ENCODE data around the gene CIZ1.

Gene CIZ1

DNA sequence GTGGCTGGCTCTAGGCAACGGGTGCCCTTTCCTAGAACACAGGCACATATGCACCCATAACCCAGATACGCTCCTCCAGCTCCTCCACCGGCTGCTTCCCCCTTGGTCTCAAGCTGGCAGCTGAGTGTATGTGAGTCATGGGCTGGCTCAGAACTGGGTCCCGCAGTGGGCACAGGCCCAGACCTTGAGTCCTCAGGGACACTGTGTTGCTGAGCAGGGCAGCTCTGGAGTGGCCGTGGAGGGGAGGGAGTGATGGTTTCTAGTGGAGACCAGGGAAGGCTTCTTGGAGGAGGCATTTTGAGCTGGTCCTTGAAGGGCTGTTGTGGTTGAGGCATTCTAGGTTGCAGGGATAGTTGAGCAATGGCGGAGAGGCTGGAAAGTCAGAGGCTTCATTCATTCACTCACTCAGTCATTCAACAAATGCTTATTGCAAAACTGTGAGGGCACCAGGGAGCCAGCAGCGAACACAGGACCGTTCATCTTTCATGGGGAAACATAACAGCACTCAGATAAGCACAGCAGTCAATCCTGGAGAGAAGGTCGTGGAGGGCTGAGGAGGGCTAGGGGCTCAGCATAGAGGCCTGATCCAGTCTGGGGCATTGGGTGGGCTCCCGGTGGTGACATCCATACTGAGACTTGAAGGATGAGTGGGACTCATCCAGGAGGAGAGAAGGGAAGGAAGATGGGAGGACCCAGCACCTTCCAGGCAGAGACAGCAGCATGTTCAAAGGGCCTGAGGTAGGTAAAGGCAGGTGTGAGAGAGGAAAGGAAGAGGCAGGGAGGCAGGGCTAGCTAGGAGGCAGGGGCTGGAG is 29.0 kb downstream of the CIZ1 start:
- DNase-seq = no peak

DNA sequence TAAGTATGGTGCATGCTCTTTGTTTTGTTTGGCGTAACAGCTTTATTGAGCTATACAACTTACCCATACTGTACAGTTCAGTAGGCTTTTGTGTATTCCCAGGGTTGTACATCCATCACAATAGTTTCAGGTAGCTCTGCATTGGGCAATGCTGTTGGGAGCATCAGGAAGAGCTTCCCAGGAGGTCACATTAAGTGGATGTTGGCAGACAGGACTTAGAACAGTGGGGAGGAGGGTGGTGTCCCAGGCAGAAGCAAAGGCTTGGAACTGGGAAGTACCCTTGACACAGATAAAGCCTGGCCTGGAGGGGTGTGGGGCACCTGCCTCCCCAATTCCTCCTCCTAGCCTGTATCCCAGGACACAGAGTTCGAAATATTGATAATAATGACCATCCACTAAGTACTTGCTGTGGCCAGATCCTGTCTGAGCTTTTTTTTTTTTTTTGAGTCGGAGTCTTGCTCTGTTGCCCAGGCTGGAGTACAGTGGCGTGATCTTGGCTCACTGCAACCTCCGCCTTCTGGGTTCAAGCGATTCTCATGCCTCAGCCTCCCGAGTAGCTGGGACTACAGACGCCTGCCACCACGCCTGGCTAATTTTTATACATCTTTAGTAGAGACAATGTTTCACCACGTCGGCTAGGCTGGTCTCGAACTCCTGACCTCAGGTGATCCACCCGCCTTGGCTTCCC is 30.0 kb downstream of the CIZ1 start:
- DNase-seq = peak; percentile 26

DNA sequence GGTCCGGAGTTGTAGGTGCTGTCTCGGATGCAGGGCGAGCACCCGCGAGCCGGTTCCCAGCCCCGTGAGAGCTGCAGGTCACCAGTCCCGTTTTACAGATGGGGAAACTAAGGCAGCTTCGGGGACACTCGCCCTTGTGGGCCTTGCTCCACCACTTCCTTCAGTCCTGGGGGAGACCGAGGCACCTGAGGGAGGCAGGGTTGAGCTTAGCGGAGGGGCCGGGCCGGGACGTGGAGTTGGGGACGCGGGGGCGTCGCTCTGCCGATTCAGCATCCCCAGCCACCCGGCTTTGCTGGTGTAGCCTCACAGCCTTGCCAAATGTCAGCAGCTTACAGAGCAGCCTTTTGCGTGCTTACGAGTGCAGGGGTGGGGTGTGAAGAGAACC is 30.8 kb downstream of the CIZ1 start:
- peak; percentile 62 for DNase-seq

DNA sequence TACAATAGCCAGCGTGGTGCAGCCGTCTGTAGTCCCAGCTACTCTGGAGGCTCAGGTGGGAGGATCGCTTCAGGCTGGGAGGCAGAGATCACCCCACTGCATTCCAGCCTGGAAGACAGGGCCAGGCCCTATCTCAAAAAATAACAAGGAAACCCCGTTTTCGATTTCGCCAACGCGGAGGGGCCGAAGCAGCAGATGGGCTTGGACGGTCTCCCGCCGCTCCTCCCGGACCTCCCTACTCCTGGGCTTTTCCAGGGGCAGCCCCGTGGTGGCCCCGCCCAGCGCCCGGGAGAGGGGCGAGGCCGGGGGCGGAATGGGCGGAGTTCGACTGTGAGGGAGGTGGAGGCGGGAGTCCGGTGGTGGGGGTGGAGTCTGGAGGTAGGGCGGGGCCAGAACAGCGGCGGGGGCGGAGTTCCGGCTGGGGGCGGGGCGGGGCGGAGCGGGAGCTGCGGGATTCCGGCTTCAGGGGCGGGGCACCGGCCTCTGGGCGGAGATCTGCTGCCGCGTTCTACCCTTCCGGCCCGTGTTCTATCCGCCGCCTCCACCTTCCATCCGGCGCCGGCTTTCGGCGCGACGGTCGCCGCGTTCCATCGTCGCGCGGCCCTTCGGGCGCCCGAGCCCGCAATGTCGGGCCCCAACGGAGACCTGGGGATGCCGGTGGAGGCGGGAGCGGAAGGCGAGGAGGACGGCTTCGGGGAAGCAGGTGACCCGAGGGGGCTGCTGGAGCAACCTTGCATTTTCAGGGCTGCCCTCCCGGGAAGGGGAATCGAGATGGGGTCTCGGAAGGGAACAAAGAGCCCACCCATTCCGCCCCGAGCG is 31.4 kb downstream of the CIZ1 start, which contains the start of gene BBLN:
Gene BBLN (plus strand): TSS at position 482 of the 819 bp plus-strand sequence. CDS start 143 bp downstream, at position 625.
- peak; percentile 96 for DNase-seq

DNA sequence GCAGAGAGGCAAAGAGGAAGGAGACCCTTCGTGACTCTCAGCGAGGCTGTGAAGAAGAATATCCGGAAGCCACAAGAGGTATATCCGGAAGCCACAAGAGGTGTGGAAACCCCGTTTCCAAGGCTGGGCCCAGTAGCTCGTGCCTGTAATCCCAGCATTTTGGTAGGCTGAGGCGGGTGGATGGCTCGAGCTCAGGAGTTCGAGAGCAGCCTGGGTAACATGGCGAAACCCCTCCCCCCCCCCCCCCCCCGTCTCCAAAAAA is 31.9 kb downstream of the CIZ1 start:
- no peak for DNase-seq

DNA sequence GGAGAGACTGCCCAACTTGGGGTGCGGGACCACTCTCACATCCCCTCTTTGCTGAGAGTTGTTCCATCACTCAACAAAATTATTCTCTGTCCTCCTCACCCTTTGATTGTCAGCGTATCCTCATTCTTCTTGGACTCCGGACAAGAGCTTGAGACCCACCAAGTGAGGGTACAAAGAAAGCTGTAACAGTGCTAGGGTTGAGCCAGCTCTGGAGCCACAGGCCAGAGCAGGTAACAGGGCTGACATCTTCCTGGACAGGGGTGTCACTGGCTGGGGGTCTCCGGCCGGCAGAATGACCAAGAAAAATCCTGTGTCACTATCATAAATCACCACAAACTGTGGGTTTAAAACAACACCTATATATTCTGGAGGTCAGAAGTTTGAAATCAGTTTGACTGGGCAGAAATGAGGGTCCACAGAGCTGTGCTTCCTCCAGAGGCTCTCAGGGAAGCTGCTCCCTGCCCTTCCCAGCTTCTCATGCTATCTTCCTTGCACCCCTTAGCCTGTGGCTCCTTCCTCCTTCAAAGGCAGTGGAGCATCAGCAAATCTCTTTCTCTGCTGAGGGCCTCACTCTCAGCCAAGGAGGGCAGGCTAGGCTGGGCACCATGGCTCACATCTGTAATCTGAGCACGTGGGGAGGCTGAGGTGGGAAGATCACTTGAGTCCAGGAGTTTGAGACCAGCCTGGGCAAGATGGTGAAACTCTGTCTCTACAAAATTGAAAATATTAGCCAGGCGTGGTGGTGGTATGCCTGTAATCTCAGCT is 35.5 kb downstream of the CIZ1 start:
- no peak for DNase-seq

DNA sequence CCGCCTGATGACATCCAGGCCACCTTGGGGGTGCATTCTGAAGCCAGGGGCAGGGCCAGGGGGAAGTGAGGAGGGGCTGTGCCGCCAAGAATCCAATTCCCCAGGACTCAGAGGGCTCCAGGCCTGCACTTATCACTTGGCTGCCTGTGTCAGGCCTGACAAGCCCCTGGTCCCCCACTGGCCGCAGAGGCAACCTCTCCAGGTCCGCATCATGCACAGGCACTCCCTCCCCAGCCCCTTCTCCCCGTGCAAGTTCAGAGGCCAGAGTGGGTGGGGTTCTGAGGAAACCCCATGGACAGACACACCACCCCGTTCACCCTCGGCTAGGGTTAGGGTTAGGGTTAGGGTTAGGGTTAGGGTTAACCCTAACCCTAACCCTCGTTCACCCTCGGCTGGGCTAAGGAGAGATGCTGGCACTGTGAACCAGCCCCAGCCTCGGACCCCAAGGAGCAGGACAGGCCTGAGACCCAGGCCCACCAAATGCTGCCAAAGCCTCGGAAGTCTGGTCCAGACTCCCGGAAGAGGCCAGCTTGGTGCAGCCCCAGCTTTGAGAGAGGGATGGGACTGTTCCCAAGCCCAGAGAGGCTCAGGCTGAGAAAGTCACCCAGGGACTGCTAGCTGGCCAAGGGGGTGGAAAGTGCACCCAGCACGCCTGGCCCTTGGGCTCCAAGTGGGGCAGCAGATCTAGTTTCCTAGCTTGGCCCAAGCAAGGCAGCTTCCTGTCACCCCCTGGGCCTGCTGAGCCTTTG is 37.3 kb downstream of the CIZ1 start:
- DNase-seq = no peak

DNA sequence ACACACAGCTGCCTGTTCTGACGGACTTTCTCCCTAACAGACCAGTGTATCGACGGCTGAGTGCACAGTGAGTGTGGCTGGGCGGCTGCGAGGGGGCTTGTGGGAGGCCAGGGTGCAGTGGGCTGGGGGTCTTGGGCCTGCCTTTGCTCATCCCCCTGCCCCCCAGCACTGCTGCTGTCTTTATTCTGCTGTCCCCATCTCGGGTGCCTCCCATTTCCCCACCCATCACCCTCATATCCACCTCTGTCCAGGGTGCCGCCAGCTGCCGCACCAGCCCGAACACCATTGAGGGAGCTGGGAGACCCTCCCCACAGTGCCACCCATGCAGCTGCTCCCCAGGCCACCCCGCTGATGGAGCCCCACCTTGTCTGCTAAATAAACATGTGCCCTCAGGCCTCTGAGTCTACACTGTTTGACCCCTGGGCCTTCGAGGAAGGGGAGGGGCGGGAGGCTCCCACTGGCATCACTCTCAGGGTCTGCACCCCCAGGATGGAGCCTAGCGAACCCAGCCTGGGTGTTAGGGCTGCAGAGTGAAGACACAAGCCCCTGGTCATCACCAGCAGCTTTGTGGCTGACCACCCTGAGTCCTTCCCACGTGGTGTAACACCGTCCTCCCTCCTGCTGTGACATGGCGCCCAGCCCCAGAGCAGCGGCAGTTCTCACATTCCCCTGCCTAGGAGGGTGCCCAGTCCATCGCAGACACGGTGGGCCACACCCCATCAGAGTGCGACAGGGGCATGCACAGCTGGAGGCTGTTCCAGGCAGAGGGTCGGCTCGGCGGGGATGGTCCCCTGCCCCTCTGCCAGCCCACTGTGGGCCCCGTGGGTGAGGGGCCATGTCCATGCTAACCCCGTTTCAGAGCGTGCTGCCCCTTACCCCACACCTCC is 38.1 kb downstream of the CIZ1 start:
- DNase-seq = no peak

DNA sequence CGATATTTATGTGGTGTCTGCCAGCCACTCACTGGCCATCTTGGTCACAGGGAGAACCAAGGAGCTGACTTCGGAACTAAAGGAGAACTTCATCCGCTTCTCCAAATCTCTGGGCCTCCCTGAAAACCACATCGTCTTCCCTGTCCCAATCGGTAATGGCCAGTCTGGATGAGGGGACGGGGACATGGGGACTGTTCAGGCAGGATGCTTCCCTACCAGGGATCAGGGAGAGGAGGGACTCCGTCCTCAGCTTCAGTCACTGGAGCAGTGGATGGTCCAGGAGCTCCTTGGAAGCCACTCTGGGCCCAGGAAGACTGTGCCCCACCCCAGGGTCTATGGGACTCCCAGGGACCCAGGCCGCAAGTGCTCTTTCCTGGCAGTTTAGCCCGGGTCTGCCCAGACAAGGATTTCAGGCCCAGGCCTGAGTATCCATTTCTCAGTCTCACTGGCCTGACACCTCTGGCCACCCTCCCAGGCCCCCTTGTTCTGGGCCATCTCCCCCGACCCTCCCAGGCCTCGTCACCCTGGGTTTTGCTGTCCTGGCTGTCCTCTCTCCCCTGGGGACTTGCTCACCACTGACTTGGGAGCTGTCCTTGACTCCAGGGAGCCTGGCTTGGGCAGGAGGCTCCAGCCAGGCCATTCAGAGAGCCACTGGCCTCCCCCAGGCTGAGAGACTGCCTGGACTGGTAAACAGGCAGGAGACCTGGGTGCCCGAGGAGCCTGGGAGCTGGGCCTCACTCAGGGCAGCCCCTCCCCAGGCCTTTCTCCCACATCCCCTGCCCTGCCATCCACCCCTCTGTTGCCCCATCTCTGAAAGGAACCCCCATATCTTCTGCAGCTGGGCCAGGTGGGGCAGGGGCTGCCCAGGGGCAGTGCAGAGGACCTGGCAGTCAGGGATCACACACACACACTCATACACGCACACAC is 39.0 kb downstream of the CIZ1 start:
- no peak for DNase-seq

DNA sequence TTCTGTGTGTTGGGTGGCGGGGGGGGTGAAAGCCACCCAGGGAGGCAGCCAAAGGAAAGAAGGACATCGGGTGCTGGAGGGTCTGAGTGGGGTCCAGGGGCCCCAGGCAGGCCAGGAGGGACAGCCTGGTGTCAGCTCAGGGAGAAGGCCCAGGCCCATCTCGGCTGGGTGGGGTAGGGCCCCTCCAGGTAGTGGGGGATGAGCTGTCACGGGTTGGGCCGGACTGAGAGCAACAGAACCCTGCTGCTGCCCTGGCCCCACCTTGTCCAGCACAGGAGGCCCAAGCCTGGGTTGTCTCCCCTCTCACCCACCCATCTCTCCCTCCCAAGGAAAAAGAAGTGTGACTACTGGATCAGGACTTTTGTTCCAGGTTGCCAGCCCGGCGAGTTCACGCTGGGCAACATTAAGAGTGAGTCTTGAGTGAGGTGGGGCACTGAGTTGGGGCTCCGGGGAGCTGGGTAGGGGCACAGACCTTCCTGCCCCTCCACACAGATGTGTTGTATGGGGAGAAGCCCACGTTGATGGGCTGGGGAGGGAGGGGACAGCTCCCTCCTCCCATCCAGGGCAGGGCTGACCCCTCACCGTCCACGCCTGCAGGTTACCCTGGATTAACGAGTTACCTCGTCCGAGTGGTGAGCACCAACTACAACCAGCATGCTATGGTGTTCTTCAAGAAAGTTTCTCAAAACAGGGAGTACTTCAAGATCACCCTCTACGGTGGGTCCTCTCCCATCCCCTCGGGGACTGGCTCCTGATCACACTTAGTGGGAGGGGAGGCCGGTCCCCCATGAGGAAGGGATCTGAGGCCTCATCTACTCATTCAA is 39.9 kb downstream of the CIZ1 start:
- no peak for DNase-seq

DNA sequence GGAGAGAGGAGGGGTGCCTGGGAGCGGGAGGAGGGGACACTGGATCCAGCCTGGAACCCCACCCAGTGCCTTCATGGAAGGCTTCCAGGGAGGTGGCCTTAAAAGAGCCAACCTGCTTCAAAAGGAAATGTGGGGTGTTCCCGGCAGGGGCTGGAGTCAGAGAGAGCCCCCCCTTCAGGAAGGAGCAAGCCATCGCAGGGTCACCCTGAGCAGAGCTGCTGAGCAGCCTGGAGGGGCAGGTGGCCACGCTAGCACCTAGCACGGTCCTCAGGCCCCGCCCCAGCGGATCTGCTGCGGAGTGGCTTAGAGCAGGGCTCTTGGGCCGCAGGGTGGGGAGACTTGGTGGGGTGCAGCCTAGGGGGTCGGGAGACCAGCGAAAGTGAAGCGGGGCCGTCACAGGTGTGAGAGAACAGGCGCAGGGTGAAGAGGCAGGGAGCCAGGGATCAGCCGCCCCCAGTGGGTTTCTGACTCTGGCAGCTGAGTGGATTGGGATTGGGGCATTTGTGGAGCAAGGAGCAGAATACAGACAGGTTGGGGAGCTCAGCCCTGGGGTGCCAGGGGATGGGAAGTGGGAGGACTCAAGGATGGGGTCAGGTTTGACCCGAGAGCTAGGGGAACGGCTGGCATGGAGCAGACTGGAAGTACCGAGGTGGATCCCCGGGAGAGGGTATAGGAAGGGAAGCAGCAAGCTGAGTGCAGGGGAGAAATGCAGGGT is 40.6 kb downstream of the CIZ1 start:
- peak; percentile 77 for DNase-seq

DNA sequence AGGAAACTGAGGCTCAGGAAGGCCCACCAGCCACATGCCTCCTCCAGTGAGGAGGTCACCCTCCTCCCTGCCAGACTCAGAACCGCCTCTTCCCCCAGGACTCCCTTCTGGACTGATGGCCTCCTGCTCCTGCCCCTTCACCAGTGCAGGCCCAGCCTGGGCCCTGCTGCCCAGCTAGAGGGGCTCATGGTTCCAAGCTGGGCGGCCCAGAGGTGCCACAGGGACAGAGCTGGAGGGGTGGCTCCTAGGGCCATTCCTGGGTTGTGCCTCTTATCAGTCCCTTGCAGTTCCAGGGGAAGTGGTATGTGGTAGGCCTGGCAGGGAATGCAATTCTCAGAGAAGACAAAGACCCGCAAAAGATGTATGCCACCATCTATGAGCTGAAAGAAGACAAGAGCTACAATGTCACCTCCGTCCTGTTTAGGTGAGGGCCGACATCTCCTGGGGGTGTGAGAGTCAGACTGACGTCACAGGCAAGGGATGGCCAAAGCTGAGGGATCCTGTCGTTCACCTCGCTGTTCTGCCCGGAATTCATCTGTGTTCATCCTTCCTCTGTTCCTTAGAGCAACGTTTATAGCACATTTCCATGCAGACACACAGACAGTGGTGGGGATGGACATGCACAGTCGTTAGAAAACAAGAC is 41.3 kb downstream of the CIZ1 start:
- DNase-seq = no peak

DNA sequence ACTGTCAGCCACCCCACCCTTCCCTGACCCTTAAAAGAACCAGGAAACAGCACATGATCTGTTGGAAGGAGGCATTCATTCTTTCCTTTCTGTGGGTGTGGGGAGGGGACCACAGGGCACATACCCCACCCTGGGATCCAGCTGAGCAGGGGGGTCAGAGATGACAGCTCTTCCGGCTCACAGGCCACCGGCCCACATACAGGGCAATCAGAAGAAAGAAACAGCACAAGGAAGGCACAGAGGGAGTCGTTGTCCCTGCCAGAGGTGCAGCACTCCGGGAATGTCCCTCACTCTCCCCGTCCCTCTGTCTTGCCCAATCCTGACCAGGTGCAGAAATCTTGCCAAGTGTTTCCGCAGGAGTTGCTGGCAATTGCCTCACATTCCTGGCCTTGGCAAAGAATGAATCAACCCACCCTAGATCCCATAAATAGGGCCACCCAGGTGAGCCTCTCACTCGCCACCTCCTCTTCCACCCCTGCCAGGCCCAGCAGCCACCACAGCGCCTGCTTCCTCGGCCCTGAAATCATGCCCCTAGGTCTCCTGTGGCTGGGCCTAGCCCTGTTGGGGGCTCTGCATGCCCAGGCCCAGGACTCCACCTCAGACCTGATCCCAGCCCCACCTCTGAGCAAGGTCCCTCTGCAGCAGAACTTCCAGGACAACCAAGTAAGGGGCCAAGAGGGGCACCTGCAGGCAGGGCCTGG is 42.2 kb downstream of the CIZ1 start, which contains the start of gene LCN2:
Gene LCN2 (plus strand): TSS at position 453 of the 701 bp plus-strand sequence. CDS start 73 bp downstream, at position 526.
- DNase-seq = no peak

DNA sequence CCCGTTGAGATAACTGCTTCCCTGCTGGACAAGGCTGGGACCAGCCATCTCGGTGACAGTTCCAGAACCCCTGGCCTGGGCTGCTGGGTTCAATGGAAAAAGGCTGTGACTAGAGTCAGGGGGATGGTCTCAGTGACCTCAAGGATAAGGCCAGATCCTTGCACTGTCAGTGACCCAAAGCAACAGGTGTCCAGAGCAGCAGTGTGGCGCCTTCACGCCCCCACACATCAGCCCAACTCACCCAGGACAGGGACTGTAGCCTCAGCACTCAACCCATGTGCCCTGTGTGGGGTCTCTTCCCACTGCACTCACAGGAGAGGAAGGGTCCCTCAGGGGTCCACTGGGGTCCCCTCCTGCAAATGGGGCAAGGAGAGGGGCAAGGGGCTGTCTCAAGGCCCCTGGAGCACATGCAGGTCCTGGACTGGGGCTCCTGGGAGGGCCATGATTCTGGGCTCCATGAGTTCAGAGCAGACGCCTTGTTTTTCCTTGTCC is 42.8 kb downstream of the CIZ1 start:
- no peak for DNase-seq

DNA sequence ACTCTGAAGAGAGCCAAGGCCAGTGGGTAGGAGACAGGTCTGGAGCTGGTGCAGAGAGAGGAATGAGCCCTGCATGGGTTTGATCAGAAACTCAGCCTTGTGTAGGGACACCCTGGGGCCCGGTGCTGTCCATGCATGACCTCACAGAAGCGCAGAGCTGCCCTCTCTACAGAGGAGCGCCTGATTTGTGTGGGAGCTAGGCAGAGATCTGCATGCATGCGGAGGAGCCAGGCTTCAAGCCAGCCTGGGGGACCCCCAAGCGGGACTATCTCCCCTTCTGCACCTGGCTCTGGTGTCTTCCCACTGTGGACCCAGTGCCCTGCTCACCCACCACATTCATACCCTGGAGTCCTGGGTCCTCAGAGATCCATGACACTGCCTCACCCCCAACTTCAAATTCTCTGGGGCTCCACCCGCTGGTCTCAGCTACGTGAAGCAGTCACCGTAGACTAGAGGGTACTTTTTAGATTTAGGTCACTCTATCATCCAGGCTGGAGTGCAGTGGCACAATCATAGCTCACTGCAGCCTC is 44.7 kb downstream of the CIZ1 start:
- DNase-seq = no peak

DNA sequence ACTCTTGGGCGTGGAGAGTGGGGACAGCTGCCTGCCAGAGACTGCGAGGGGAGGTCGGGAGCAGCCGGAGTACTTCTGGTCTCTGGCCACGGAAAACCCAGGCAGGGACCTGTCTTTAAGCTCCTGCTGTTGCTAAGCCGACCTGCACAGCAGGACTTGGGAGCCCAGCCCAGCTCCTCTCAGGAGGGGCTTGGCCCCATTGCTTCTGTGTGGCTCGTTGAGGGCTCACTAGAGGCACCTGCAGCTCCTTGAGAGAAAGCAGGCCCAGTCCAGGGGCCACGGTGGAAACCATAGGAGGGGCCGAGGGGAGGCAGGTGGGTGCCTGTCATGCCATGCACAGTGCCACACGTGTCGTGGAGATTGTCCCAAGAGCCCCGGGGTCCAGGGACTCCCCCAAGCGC is 45.4 kb downstream of the CIZ1 start:
- peak; percentile 32 for DNase-seq

DNA sequence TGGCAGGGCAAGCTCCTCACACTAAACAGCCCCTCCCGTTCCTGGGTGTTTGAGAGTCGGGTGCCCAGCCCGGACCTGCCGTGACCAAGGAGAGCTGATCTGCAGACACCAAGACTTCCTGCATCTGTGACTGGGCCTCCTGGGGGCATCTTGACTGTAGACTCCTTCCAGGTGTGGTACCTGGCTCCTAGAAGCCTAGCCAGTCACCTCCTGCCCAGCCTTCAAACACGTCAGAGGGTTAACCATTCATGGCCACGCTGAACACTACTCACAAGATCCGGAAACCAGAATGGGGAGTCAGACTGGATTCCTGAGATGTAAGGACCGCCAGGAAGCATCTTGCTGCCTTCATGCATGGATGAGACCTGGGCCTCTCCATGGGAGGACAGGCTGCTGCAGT is 45.8 kb downstream of the CIZ1 start:
- DNase-seq = no peak

All from NCI-H82 (cell line).